HG02763 (cell line): ENCODE results near the gene AP1B1.

Source experiments
- ATAC-seq: cut with Tn5 transposase; IDR thresholded peaks from one replicate; pipeline ENCODE4 v1.9.1; 2021; ENCODE audit warnings: mild to moderate bottlenecking, moderate library complexity; ENCODE audit not compliant: unreplicated experiment

Gene AP1B1

DNA sequence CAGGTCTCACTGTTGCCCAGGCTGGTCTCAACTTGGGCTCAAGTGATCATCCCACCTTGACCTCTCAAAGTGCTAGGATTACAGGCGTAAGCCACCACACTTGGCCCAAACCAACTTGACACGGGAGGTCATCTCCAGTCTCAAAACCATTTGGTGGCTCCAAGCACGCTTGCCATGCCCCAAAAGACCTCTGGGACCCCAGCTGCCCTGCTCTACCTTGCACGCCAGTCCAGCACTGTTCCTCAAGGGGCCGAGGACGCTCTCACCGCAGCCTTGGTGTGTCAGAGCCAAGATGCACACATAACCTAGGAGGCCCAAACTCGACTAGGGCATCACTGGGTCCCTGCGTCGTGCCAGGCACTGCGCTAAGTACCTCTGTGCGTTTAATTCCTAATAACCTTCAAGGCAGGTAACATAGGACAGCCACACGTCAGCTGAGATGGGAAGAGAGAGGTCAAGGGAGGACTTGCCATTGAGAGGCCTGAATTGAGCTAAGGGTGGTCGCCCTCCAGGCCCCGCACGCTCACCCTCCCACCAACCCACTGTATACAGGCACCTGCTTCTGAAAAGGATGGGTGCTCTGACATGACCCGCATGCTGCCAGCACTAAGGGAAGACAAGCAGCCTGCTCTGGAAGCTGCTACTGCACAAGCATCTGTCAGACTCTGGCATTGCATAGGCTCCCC, 86.5 kb downstream of the AP1B1 start:
- ATAC-seq = no peak

DNA sequence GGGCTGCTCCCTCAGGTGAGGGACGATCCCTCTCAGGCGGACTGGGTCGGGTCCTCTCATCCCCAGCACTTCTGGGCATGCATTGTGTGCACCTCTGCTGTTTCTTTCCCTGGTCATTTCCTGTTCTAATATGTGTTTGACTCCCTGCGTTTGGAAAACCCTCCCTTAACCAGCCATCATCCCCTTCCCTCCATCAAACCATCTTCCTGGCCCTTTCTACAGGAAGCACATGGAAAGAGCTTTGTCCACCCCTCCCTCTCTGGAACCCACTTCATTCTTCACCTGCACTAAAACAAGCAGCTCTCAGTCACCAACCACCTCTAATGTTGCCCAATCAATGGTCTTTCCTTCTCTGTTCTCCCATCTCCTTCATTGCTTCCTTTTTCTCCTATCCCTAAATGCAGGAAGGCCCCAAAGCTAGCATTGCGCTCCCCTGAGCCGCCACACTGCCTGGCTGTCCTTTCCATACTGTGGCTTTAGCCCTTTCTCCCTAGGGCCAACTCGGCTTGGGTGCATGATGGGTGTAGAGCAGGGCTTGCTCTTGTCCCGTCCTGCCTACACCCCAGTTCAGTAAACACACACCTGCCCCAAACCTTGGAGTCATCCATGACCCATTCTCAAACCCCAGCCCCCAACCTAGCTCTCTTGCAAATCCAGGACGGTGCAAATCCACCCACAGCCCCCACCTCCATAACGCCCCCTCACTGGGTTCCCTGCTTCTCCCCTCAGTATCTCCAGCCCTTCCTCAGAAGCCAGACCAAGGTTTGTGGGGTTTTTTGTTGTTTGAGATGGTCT, 87.4 kb downstream of the AP1B1 start:
- no peak for ATAC-seq

DNA sequence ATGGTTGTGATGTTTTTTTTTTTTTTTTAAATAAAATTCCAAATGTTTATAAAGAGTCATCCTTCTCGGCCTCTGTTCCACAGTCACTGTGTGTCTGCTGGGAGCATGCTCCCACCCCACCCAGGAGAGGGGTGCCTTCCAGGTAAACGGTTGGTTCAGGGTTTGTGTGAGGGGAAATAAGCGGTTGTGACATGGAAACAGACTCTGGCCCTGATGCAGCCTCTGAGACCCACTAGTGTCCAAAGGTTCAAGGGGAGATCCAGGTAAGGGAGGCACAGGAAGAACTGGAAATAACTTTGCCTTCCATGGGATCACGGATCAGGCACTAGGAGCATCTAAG, 87.9 kb downstream of the AP1B1 start:
- no peak for ATAC-seq

DNA sequence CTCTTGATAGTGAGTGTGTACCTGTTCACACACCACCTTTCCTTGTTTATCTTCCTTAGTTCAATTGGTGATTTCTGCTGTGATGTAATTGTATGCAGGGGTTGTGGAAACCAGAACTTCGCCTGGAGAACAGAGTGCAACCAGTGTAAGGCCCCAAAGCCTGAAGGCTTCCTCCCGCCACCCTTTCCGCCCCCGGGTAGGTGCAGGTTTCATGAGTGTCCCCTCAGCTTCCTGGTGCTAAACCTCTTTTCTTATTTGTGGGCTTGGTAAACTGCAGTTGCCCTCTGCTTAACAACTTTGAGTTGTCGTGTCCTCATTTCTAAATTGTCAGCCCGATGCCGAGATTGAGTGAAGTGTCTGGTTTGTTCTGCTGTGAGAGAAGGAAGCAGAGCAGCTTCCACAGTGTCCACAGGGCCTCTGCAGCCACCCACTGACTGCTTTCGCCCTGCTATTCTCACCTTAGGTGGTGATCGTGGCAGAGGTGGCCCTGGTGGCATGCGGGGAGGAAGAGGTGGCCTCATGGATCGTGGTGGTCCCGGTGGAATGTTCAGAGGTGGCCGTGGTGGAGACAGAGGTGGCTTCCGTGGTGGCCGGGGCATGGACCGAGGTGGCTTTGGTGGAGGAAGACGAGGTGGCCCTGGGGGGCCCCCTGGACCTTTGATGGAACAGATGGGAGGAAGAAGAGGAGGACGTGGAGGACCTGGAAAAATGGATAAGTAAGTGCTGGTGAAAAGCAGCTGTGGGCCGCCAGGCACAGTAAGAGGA, 89.1 kb downstream of the AP1B1 start:
- no peak for ATAC-seq

DNA sequence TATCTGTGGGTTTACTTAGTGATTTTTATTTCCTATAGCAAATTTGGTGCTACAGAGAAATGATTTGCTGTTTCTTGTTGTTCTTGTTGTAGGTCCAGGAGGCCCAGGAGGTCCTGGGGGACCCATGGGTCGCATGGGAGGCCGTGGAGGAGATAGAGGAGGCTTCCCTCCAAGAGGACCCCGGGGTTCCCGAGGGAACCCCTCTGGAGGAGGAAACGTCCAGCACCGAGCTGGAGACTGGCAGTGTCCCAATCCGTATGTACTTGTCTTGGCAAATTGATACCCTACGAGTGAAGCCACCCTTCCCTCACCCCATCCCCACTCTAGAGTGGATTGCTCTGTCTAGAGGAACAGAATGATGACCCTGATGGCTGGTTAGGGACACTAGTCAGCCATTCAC, 89.7 kb downstream of the AP1B1 start:
- ATAC-seq = no peak

DNA sequence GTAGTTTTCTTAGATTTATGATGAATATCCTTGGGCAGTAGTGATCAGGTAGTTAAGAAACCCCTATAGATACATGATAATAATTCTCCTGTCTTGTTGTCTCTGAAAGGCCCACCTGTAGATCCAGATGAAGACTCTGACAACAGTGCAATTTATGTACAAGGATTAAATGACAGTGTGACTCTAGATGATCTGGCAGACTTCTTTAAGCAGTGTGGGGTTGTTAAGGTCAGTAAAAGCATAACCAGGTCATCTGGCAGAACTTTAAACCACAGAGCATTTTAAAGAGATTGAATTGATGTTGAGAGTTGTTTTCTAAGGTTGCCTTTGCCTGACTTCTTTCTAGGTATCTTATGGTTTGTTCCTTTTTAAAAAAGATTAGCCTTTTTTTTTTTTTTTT, 96.0 kb downstream of the AP1B1 start:
- ATAC-seq = no peak

DNA sequence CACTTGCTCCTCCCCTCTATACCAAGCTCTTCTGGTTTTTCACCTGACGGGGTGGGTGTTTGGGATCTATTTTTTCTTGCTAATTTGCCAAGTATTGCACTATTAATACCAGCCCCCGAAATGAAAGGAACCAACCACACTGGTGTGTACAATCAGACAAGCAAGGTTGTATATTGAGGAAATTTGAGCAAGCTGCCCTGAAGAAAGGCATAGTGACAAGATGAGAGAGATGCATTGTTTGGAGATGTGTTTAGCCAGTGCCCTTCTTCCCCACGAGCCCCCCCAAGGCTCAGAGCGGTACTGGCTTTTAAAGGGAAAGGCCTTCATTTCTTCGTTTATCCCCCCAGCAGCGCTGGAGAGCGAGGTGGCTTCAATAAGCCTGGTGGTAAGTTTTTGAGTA, 97.2 kb downstream of the AP1B1 start:
- no peak for ATAC-seq

DNA sequence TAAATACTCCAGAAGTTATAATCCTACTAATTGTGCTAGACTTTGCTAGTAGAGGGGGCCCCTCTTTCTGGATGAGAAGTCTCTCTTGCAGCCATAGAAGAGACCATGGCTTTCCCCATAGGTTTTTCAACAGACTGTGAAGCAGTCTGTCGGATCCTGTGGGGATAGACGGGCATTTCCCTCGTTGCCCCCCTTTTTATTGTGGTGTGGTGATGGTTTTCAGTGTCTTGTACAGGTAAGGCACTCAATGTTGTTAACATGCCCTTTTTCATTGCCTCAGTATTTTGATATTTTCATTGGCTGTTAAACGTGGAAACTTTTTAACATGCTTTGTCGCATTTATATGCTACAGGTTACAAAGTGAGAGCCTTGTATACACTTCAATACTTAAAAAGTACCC, 98.3 kb downstream of the AP1B1 start:
- ATAC-seq = no peak

DNA sequence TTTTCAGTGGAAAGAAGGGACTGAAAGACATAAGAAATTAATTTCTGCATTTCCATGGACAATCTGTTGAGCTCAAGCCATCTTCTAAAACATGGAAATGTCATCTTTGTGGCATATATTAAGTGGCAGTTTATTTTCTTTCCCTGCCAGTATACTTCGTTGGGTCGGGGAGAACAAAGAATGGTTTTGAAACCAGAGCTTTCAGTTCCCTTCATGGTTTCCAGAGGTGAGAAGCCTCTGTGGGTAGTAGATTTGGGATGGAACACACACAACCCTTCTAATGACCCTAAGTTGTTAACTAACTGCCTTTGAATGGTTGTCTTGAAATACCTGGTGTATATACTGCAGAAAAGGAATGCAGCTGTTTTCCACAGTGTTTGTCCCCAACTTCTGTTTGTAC, 99.5 kb downstream of the AP1B1 start:
- no peak for ATAC-seq

DNA sequence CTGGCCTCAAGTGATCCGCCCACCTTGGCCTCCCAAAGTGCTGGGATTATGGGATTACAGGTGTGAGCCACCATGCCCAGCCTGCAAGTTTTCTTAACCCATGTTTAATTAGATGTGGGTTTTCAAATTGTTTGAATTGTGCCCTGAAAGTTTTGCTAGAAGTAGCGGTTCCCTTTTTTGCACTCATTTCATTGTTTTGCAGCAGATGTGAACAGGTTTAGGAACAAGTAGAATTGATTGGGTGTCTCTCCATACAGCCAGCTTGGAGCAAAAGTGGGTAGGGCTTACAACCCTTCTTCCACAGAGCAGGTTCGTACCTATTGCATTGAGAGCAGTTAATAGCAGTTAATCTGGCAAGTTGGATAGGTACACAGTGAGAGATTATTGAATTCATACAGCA, 104.2 kb downstream of the AP1B1 start:
- no peak for ATAC-seq

DNA sequence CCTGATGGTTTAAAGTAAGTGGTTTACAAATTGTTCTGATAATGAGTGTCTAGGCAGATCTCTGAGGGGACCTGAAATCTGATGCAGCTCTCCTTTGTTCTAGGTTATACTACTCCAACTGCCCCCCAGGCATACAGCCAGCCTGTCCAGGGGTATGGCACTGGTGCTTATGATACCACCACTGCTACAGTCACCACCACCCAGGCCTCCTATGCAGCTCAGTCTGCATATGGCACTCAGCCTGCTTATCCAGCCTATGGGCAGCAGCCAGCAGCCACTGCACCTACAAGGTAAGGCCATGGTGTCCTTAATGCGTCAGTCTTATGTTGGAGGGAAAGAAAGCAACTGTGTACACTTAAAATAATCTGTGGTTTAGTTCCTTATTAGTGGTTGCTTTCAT, 110.4 kb downstream of the AP1B1 start:
- no peak for ATAC-seq
